ENCODE measurements around the gene DPYD.

Gene DPYD

GRCh38 chr1:97711858-97712257 lies 209.0 kb downstream of the DPYD start:
- ChIA-PET POLR2A (no interaction called here), CTCF (no interaction called here)
- DNase-seq (ENCODE audit: extremely low spot score), result no peak
- no peak for TF ChIP-seq ARNT (IDR thresholded peaks at IDR 0.05)
- TF ChIP-seq SUZ12 (IDR thresholded peaks at IDR 0.05), result no peak
- TF ChIP-seq PKNOX1 (IDR thresholded peaks at IDR 0.05), result no peak
- no peak for TF ChIP-seq ZNF384 (IDR thresholded peaks at IDR 0.05)
- TF ChIP-seq LEF1 (IDR thresholded peaks at IDR 0.05; ENCODE audit: borderline replicate concordance), result no peak
- no peak for TF ChIP-seq BHLHE40 (IDR thresholded peaks at IDR 0.05; ENCODE audit: borderline replicate concordance)
- no peak for TF ChIP-seq L3MBTL2 (conservative IDR thresholded peaks at IDR 0.05)
- TF ChIP-seq CTBP1 (IDR thresholded peaks at IDR 0.05; ENCODE audit: borderline replicate concordance), result no peak
- no peak for TF ChIP-seq SP1 (IDR thresholded peaks at IDR 0.05)
- no peak for TF ChIP-seq HDGF (IDR thresholded peaks at IDR 0.05; ENCODE audit: borderline replicate concordance)

GRCh38 chr1:97693601-97694000 lies 227.2 kb downstream of the DPYD start:
- CTCF ChIA-PET, result no interaction called here
- DNase-seq (ENCODE audit: extremely low spot score), result no peak
- POLR2A ChIA-PET, result no interaction called here
- TF ChIP-seq BHLHE40 (IDR thresholded peaks at IDR 0.05; ENCODE audit: borderline replicate concordance), result no peak
- no peak for TF ChIP-seq NFRKB (IDR thresholded peaks at IDR 0.05)
- TF ChIP-seq FOXM1 (IDR thresholded peaks at IDR 0.05; ENCODE audit: borderline replicate concordance), result no peak
- TF ChIP-seq TARDBP (IDR thresholded peaks at IDR 0.05), result no peak
- no peak for TF ChIP-seq ELF4 (IDR thresholded peaks at IDR 0.05)
- TF ChIP-seq ZNF384 (IDR thresholded peaks at IDR 0.05), result no peak
- no peak for TF ChIP-seq SUZ12 (IDR thresholded peaks at IDR 0.05)
- no peak for TF ChIP-seq FOXA1 (IDR thresholded peaks at IDR 0.05)
- TF ChIP-seq L3MBTL2 (conservative IDR thresholded peaks at IDR 0.05), result no peak
- no peak for TF ChIP-seq ARNT (IDR thresholded peaks at IDR 0.05)
- TF ChIP-seq SP1 (IDR thresholded peaks at IDR 0.05), result no peak
- TF ChIP-seq PKNOX1 (IDR thresholded peaks at IDR 0.05), result no peak
- no peak for TF ChIP-seq CTBP1 (IDR thresholded peaks at IDR 0.05; ENCODE audit: borderline replicate concordance)
- no peak for TF ChIP-seq FOXK2 (IDR thresholded peaks at IDR 0.05)

- DNase-seq (ENCODE audit: extremely low spot score), result no peak
- TF ChIP-seq SP1 (IDR thresholded peaks at IDR 0.05), result no peak
- TF ChIP-seq HDGF (IDR thresholded peaks at IDR 0.05; ENCODE audit: borderline replicate concordance), result no peak
- TF ChIP-seq LEF1 (IDR thresholded peaks at IDR 0.05; ENCODE audit: borderline replicate concordance), result no peak
- TF ChIP-seq ZNF384 (IDR thresholded peaks at IDR 0.05), result no peak
- TF ChIP-seq FOXA1 (IDR thresholded peaks at IDR 0.05), result no peak
- no peak for TF ChIP-seq FOXM1 (IDR thresholded peaks at IDR 0.05; ENCODE audit: borderline replicate concordance)
- TF ChIP-seq ELF4 (IDR thresholded peaks at IDR 0.05), result no peak
- no peak for TF ChIP-seq BHLHE40 (IDR thresholded peaks at IDR 0.05; ENCODE audit: borderline replicate concordance)
- TF ChIP-seq FOXK2 (IDR thresholded peaks at IDR 0.05), result no peak
- TF ChIP-seq NFRKB (IDR thresholded peaks at IDR 0.05), result no peak
- TF ChIP-seq PKNOX1 (IDR thresholded peaks at IDR 0.05), result no peak
- TF ChIP-seq CTBP1 (IDR thresholded peaks at IDR 0.05; ENCODE audit: borderline replicate concordance), result no peak
- no peak for TF ChIP-seq L3MBTL2 (conservative IDR thresholded peaks at IDR 0.05)
- TF ChIP-seq SUZ12 (IDR thresholded peaks at IDR 0.05), result no peak
- no peak for TF ChIP-seq TARDBP (IDR thresholded peaks at IDR 0.05)
- TF ChIP-seq ARNT (IDR thresholded peaks at IDR 0.05), result no peak
- POLR2A ChIA-PET, result no interaction called here
- CTCF ChIA-PET, result no interaction called here
Measured at GRCh38 chr1:97691325-97691724, 229.5 kb downstream of the DPYD start.

- no peak for TF ChIP-seq TARDBP (IDR thresholded peaks at IDR 0.05)
- no peak for TF ChIP-seq FOXK2 (IDR thresholded peaks at IDR 0.05)
- TF ChIP-seq SP1 (IDR thresholded peaks at IDR 0.05), result no peak
- no peak for TF ChIP-seq ELF4 (IDR thresholded peaks at IDR 0.05)
- TF ChIP-seq L3MBTL2 (conservative IDR thresholded peaks at IDR 0.05), result no peak
- TF ChIP-seq PKNOX1 (IDR thresholded peaks at IDR 0.05), result no peak
- TF ChIP-seq NFRKB (IDR thresholded peaks at IDR 0.05), result no peak
- TF ChIP-seq LEF1 (IDR thresholded peaks at IDR 0.05; ENCODE audit: borderline replicate concordance), result no peak
- no peak for TF ChIP-seq ARNT (IDR thresholded peaks at IDR 0.05)
- no peak for TF ChIP-seq HDGF (IDR thresholded peaks at IDR 0.05; ENCODE audit: borderline replicate concordance)
- TF ChIP-seq FOXM1 (IDR thresholded peaks at IDR 0.05; ENCODE audit: borderline replicate concordance), result no peak
- no peak for TF ChIP-seq FOXA1 (IDR thresholded peaks at IDR 0.05)
- no peak for TF ChIP-seq ZNF384 (IDR thresholded peaks at IDR 0.05)
- no peak for TF ChIP-seq BHLHE40 (IDR thresholded peaks at IDR 0.05; ENCODE audit: borderline replicate concordance)
- ChIA-PET CTCF (no interaction called here), POLR2A (no interaction called here)
- no peak for DNase-seq (ENCODE audit: extremely low spot score)
Measured at GRCh38 chr1:97685360-97685759, 235.5 kb downstream of the DPYD start.

GRCh38 chr1:97680894-97681293 lies 239.9 kb downstream of the DPYD start:
- ChIA-PET CTCF (no interaction called here), POLR2A (no interaction called here)
- DNase-seq (ENCODE audit: extremely low spot score), result no peak
- TF ChIP-seq ZNF384 (IDR thresholded peaks at IDR 0.05), result no peak
- no peak for TF ChIP-seq LEF1 (IDR thresholded peaks at IDR 0.05; ENCODE audit: borderline replicate concordance)
- TF ChIP-seq FOXM1 (IDR thresholded peaks at IDR 0.05; ENCODE audit: borderline replicate concordance), result no peak
- no peak for TF ChIP-seq FOXA1 (IDR thresholded peaks at IDR 0.05)

GRCh38 chr1:97680470-97680869 lies 240.4 kb downstream of the DPYD start:
- no peak for DNase-seq (ENCODE audit: extremely low spot score)
- CTCF ChIA-PET, result no interaction called here
- TF ChIP-seq BHLHE40 (IDR thresholded peaks at IDR 0.05; ENCODE audit: borderline replicate concordance), result no peak
- TF ChIP-seq LEF1 (IDR thresholded peaks at IDR 0.05; ENCODE audit: borderline replicate concordance), result no peak
- TF ChIP-seq SP1 (IDR thresholded peaks at IDR 0.05), result no peak
- TF ChIP-seq ELF4 (IDR thresholded peaks at IDR 0.05), result no peak
- no peak for TF ChIP-seq FOXA1 (IDR thresholded peaks at IDR 0.05)
- no peak for TF ChIP-seq L3MBTL2 (conservative IDR thresholded peaks at IDR 0.05)
- no peak for TF ChIP-seq TARDBP (IDR thresholded peaks at IDR 0.05)
- no peak for TF ChIP-seq ZNF384 (IDR thresholded peaks at IDR 0.05)
- no peak for TF ChIP-seq FOXM1 (IDR thresholded peaks at IDR 0.05; ENCODE audit: borderline replicate concordance)
- no peak for TF ChIP-seq CTBP1 (IDR thresholded peaks at IDR 0.05; ENCODE audit: borderline replicate concordance)
- TF ChIP-seq HDGF (IDR thresholded peaks at IDR 0.05; ENCODE audit: borderline replicate concordance), result no peak
- TF ChIP-seq ARNT (IDR thresholded peaks at IDR 0.05), result no peak
- no peak for TF ChIP-seq FOXK2 (IDR thresholded peaks at IDR 0.05)
- TF ChIP-seq PKNOX1 (IDR thresholded peaks at IDR 0.05), result no peak
- no peak for TF ChIP-seq SUZ12 (IDR thresholded peaks at IDR 0.05)
- no peak for TF ChIP-seq NFRKB (IDR thresholded peaks at IDR 0.05)
- POLR2A ChIA-PET, result no interaction called here

Measured in HEK293T (cell line).